VCaP (cell line): ENCODE results near the gene LRRTM3.

Source experiments
- H3K27ac ChIP-seq: fragments of 450-650 bp; 2 replicates; pipeline ENCODE4 v1.5.1; 2017
- TF ChIP-seq, protein P1 (sequence below): fragments of 450-650 bp; conservative IDR thresholded peaks from 2 replicates; pipeline ENCODE4 v1.5.1; 2017; ENCODE audit warnings: mild to moderate bottlenecking, moderate library complexity

The LRRTM3 gene

DNA sequence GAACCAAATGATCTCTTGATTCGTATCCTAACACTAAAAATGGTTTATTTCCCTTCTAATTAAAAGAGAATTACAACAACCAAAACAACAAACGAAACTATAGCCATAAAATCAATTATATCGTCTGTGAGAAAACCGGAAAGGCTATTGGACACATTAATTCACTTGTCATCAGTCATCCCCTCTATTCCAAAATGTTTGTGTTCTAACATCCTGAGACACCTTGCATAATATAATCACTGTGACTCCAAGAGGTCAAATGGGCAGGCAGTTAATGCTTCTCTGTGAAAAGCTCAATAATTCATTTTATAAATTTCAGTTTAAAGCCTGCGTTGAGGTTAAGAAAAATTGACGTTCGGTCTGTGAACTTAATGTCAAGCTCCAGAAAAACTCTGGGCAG is 463 bp upstream of the LRRTM3 start:
- TF ChIP-seq, protein P1, sequence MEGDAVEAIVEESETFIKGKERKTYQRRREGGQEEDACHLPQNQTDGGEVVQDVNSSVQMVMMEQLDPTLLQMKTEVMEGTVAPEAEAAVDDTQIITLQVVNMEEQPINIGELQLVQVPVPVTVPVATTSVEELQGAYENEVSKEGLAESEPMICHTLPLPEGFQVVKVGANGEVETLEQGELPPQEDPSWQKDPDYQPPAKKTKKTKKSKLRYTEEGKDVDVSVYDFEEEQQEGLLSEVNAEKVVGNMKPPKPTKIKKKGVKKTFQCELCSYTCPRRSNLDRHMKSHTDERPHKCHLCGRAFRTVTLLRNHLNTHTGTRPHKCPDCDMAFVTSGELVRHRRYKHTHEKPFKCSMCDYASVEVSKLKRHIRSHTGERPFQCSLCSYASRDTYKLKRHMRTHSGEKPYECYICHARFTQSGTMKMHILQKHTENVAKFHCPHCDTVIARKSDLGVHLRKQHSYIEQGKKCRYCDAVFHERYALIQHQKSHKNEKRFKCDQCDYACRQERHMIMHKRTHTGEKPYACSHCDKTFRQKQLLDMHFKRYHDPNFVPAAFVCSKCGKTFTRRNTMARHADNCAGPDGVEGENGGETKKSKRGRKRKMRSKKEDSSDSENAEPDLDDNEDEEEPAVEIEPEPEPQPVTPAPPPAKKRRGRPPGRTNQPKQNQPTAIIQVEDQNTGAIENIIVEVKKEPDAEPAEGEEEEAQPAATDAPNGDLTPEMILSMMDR, result no peak
- no peak overlapping the region for H3K27ac ChIP-seq

DNA sequence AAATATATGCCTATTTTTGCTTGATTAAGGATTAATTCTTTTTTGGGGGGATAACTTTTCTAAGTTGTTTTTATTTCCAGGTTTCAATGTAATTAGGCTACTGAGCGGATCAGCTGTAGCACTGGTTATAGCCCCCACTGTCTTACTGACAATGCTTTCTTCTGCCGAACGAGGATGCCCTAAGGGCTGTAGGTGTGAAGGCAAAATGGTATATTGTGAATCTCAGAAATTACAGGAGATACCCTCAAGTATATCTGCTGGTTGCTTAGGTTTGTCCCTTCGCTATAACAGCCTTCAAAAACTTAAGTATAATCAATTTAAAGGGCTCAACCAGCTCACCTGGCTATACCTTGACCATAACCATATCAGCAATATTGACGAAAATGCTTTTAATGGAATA is 1.0 kb downstream of the LRRTM3 start:
- no peak overlapping the region for H3K27ac ChIP-seq
- TF ChIP-seq, protein P1, result no peak

DNA sequence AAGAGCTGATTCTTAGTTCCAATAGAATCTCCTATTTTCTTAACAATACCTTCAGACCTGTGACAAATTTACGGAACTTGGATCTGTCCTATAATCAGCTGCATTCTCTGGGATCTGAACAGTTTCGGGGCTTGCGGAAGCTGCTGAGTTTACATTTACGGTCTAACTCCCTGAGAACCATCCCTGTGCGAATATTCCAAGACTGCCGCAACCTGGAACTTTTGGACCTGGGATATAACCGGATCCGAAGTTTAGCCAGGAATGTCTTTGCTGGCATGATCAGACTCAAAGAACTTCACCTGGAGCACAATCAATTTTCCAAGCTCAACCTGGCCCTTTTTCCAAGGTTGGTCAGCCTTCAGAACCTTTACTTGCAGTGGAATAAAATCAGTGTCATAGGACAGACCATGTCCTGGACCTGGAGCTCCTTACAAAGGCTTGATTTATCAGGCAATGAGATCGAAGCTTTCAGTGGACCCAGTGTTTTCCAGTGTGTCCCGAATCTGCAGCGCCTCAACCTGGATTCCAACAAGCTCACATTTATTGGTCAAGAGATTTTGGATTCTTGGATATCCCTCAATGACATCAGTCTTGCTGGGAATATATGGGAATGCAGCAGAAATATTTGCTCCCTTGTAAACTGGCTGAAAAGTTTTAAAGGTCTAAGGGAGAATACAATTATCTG is 1.6 kb downstream of the LRRTM3 start:
- no peak overlapping the region for H3K27ac ChIP-seq
- TF ChIP-seq, protein P1, result no peak

DNA sequence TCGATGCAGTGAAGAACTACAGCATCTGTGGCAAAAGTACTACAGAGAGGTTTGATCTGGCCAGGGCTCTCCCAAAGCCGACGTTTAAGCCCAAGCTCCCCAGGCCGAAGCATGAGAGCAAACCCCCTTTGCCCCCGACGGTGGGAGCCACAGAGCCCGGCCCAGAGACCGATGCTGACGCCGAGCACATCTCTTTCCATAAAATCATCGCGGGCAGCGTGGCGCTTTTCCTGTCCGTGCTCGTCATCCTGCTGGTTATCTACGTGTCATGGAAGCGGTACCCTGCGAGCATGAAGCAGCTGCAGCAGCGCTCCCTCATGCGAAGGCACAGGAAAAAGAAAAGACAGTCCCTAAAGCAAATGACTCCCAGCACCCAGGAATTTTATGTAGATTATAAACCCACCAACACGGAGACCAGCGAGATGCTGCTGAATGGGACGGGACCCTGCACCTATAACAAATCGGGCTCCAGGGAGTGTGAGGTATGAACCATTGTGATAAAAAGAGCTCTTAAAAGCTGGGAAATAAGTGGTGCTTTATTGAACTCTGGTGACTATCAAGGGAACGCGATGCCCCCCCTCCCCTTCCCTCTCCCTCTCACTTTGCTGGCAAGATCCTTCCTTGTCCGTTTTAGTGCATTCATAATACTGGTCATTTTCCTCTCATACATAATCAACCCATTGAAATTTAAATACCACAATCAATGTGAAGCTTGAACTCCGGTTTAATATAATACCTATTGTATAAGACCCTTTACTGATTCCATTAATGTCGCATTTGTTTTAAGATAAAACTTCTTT is 2.3 kb downstream of the LRRTM3 start:
- TF ChIP-seq, protein P1, result no peak
- H3K27ac ChIP-seq, result no peak overlapping the region; the same call in 1 of the 2 replicates

DNA sequence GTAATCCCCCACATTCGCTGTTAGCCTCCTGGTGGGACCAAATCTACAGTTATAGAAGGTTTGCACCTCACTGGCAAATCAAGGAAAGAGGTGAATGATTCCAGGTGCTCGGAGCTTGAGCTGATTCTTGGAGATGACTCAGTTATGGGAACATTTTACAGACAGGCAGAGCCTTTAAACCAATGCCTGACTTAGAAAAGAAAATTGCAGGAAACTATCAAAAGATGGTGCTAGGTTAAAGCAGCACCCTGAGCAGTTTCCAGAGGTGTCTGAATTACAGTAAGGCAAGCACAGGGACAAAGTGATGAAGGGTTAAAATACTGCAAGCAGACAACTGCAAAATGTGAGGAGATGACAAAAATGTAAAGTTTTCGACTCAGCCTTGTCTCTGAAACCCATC is 2.9 kb downstream of the LRRTM3 start:
- no peak overlapping the region; the same call in 1 of the 2 replicates for H3K27ac ChIP-seq
- TF ChIP-seq, protein P1, result no peak

DNA sequence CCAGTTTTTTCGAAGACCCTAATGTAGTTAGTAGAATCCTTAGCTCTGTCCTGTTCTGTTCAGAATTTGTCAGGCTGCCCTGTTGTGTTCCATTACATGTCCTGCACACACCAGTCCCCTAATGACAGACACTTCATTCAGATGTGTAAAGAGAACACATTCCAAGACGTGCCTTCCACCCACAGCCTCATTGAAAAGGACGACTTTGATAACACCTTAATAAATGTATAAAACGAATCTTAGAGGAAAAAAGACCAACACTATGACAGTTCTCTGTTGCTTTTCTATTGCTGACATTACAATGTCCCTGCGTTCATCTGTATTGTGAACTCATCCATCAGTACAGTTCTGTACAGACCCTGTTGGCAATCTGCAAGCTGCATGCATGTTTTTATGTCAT is 3.5 kb downstream of the LRRTM3 start:
- no peak overlapping the region for H3K27ac ChIP-seq
- TF ChIP-seq, protein P1, result no peak

DNA sequence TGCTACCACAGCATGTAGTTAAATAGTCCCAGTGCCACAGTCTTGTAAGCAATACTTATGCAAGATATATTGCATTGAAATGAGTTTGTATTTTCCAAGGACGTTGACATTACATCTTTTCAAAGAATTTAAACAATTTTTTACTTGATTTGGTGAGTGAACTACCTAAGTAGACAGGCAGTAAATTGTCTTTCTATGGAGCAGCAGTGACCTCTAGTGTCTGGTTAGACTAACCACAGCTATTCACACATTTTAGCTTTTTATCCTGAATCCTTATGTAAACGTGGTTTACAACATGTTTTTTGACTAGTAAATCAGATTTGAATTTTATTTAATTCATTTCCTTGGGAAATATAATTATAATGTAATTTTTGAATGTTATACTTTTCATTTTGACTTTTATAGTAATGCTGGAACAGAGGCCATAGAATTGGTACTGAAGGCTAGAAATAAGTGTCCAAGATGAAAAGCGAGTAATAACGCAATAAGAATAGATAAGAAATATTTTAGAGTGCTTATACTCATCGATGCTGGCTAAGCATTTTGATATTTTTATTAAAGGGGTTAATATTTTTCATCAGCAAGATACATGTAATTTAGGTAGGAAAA is 5.6 kb downstream of the LRRTM3 start:
- TF ChIP-seq, protein P1, result peak; percentile 86
- peak overlapping the region; percentile 7; the same call in 1 of the 2 replicates for H3K27ac ChIP-seq
